H1 (cell line): ENCODE data around the gene ZC3H18. TPM values are rescaled to one million over a fixed set of nuclear protein-coding genes. Genes with fewer than 3 reads are reported as not detected.

Source experiments
- CTCF ChIA-PET: fragments of 300-600 bp; sonication (Branson Sonifier 250); formaldehyde crosslinking; loops from one replicate; lab custom pipeline; 2021; ENCODE audit not compliant: partially characterized antibody; lab: Charles Lee
- POLR2A ChIA-PET: fragments of 300-600 bp; sonication (Branson Sonifier 250); formaldehyde crosslinking; loops from one replicate; lab custom pipeline; 2021; ENCODE audit warnings: inconsistent platforms; ENCODE audit not compliant: partially characterized antibody; lab: Charles Lee
- DNase-seq, 2 experiments: peaks; one replicate each; pipeline versions ENCODE4 v3.0.0 to v3.0.0-alpha.2; 2010 to 2022; ENCODE audit warnings: low spot score in 2 of 2, low read depth in 1 of 2, mixed read lengths in 1 of 2
- FAIRE-seq: peaks from 2 replicates; lab custom pipeline; 2011; peaks lifted over from hg19 to GRCh38; lab: Jason Lieb, UNC
- H2AFZ ChIP-seq: 2 replicates; pipeline ENCODE4 v1.8.1; 2012; ENCODE audit warnings: low read length, inconsistent platforms
- H2AK5ac ChIP-seq: 2 replicates; pipeline ENCODE4 v1.6.1; 2013; ENCODE audit warnings: low read depth, low read length
- H2BK120ac ChIP-seq: replicated peaks from 2 replicates; pipeline ENCODE3; 2013; ENCODE audit warnings: low read depth, low read length, inconsistent platforms
- H2BK12ac ChIP-seq: 2 replicates; pipeline ENCODE4 v1.6.1; 2013; ENCODE audit warnings: low read depth, low read length
- H2BK15ac ChIP-seq: 2 replicates; pipeline ENCODE4 v1.6.1; 2013; ENCODE audit warnings: low read length
- H2BK20ac ChIP-seq: 2 replicates; pipeline ENCODE4 v1.6.1; 2013; ENCODE audit warnings: low read length
- H2BK5ac ChIP-seq: 2 replicates; pipeline ENCODE4 v1.6.1; 2013; ENCODE audit warnings: low read depth, low read length
- H3K14ac ChIP-seq: 2 replicates; pipeline ENCODE4 v1.6.1; 2013; ENCODE audit warnings: inconsistent platforms; ENCODE audit not compliant: insufficient read length
- H3K18ac ChIP-seq: 2 replicates; pipeline ENCODE4 v1.6.1; 2013; ENCODE audit warnings: low read length; ENCODE audit errors: extremely low read depth
- H3K23ac ChIP-seq: 2 replicates; pipeline ENCODE4 v1.6.1; 2013; ENCODE audit warnings: inconsistent platforms; ENCODE audit not compliant: insufficient read length
- H3K23me2 ChIP-seq: 2 replicates; pipeline ENCODE4 v1.6.1; 2013; ENCODE audit warnings: low read depth, low read length
- H3K27ac ChIP-seq: 2 replicates; pipeline ENCODE4 v1.6.1; 2011; ENCODE audit warnings: low read depth, low read length, inconsistent platforms
- H3K27me3 ChIP-seq, 4 experiments: replicated peaks in 1 of 4; 1 replicate in 1 of 4; 2 replicates in 3 of 4; pipeline versions ENCODE4 v1.6.1 to v1.8.1; 2011 to 2013; ENCODE audit warnings: low read length in 3 of 4, mild to moderate bottlenecking in 3 of 4, inconsistent platforms in 2 of 4, mixed read lengths in 2 of 4, moderate library complexity in 1 of 4; ENCODE audit not compliant: control insufficient read depth in 3 of 4, insufficient read depth in 3 of 4; ENCODE audit errors: extremely low read depth in 1 of 4
- H3K36me3 ChIP-seq, 4 experiments: 2 replicates each; pipeline versions ENCODE4 v1.6.1 to v1.8.1; 2011 to 2013; ENCODE audit warnings: mild to moderate bottlenecking in 4 of 4, low read length in 3 of 4, moderate library complexity in 2 of 4, control low read depth in 1 of 4, inconsistent platforms in 1 of 4; ENCODE audit not compliant: insufficient read depth in 4 of 4, control insufficient read depth in 2 of 4
- H3K4ac ChIP-seq: replicated peaks from 2 replicates; pipeline ENCODE3; 2013; ENCODE audit warnings: low read length, low read depth, mixed read lengths, inconsistent platforms; ENCODE audit not compliant: insufficient read length
- H3K4me1 ChIP-seq, 4 experiments: replicated peaks in 1 of 4; 1 replicate in 1 of 4; 2 replicates in 3 of 4; pipeline versions ENCODE4 v1.6.1 to v1.8.1; 2011 to 2013; ENCODE audit warnings: low read length in 3 of 4, inconsistent platforms in 2 of 4, mixed read lengths in 1 of 4; ENCODE audit not compliant: insufficient read depth in 4 of 4, control insufficient read depth in 3 of 4
- H3K4me2 ChIP-seq, 2 experiments: 2 replicates each; pipeline versions ENCODE4 v1.6.1 to v1.8.1; 2011 to 2013; ENCODE audit warnings: low read depth in 2 of 2, low read length in 2 of 2, control low read depth in 1 of 2, inconsistent platforms in 1 of 2, mild to moderate bottlenecking in 1 of 2; ENCODE audit not compliant: insufficient read depth in 1 of 2
- H3K4me3 ChIP-seq, 4 experiments: fragments of 200-600, 300-600 bp in 1 of 4; sonication (generic), shearing (Covaris generic), sonication (Bioruptor Twin) in 1 of 4; 2 replicates each; pipeline versions ENCODE4 v1.5.1 to v1.8.1; 2011 to 2016; ENCODE audit warnings: low read length in 4 of 4, low read depth in 3 of 4, control low read depth in 2 of 4, inconsistent platforms in 2 of 4, mild to moderate bottlenecking in 2 of 4, mixed read lengths in 1 of 4, moderate library complexity in 1 of 4; ENCODE audit not compliant: insufficient read depth in 2 of 4; ENCODE audit errors: extremely low read depth in 1 of 4
- H3K56ac ChIP-seq: replicated peaks from 2 replicates; pipeline ENCODE3; 2013; ENCODE audit warnings: low read depth, mild to moderate bottlenecking, mixed read lengths, low read length, inconsistent platforms; ENCODE audit not compliant: insufficient read length
- H3K79me1 ChIP-seq: 2 replicates; pipeline ENCODE4 v1.6.1; 2013; ENCODE audit warnings: low read depth, low read length, control low read depth
- H3K79me2 ChIP-seq, 2 experiments: 2 replicates each; pipeline versions ENCODE4 v1.6.1 to v1.8.1; 2012 to 2013; ENCODE audit warnings: low read length in 2 of 2, mild to moderate bottlenecking in 2 of 2, inconsistent platforms in 1 of 2; ENCODE audit not compliant: insufficient read depth in 2 of 2, control insufficient read depth in 1 of 2
- H3K9ac ChIP-seq, 4 experiments: replicated peaks in 1 of 4; 1 replicate in 1 of 4; 2 replicates in 3 of 4; pipeline versions ENCODE4 v1.6.1 to v1.8.1; 2011 to 2013; ENCODE audit warnings: low read depth in 3 of 4, low read length in 3 of 4, control low read depth in 2 of 4, mild to moderate bottlenecking in 2 of 4, moderate library complexity in 2 of 4, inconsistent platforms in 1 of 4; ENCODE audit errors: extremely low read depth in 1 of 4
- H3K9me3 ChIP-seq, 2 experiments: 2 replicates each; pipeline versions ENCODE4 v1.6.1 to v1.8.1; 2012 to 2013; ENCODE audit warnings: mild to moderate bottlenecking in 2 of 2, moderate library complexity in 2 of 2, control low read depth in 1 of 2, inconsistent platforms in 1 of 2, low read depth in 1 of 2, low read length in 1 of 2, mixed read lengths in 1 of 2; ENCODE audit not compliant: insufficient read depth in 2 of 2
- H4K20me1 ChIP-seq, 2 experiments: replicated peaks in 1 of 2; 2 replicates each; pipeline versions ENCODE3 to v1.8.1; 2011 to 2013; ENCODE audit warnings: inconsistent platforms in 2 of 2, low read length in 2 of 2, mild to moderate bottlenecking in 1 of 2; ENCODE audit not compliant: insufficient read depth in 2 of 2, control insufficient read depth in 1 of 2
- H4K5ac ChIP-seq: 2 replicates; pipeline ENCODE4 v1.6.1; 2013; ENCODE audit warnings: low read length, low read depth, mixed read lengths, inconsistent platforms; ENCODE audit not compliant: insufficient read length
- H4K8ac ChIP-seq: 2 replicates; pipeline ENCODE4 v1.8.0; 2013; ENCODE audit warnings: mild to moderate bottlenecking, moderate library complexity, low read length, inconsistent platforms; ENCODE audit not compliant: insufficient read depth; ENCODE audit errors: extremely low read depth
- H4K91ac ChIP-seq: replicated peaks from 2 replicates; pipeline ENCODE3; 2013; ENCODE audit warnings: low read length, mixed read lengths, inconsistent platforms; ENCODE audit not compliant: insufficient read length
- CEBPB ChIP-seq: IDR thresholded peaks from 2 replicates; pipeline ENCODE4 v1.6.1; 2012; ENCODE audit warnings: low read depth, low read length
- CHD2 ChIP-seq: IDR thresholded peaks from 2 replicates; pipeline ENCODE4 v1.6.1; 2012; ENCODE audit warnings: low read length, improper control_type of control experiment
- EZH2 ChIP-seq: fragments of 200-600 bp; sonication (generic); IDR thresholded peaks from 2 replicates; pipeline ENCODE4 v1.7.1; 2012; ENCODE audit warnings: low read depth, mild to moderate bottlenecking, moderate library complexity, low read length, inconsistent platforms; ENCODE audit not compliant: severe bottlenecking
- RNF2 ChIP-seq: fragments of 200-900, 300-1000 bp; sonication (generic); IDR thresholded peaks from 2 replicates; pipeline ENCODE4 v1.7.1; 2016; ENCODE audit warnings: borderline replicate concordance, low read depth, mild to moderate bottlenecking, antibody characterized with exemption, low read length; ENCODE audit not compliant: poor library complexity, severe bottlenecking; ENCODE audit errors: missing control alignments
- TBP ChIP-seq: IDR thresholded peaks from 2 replicates; pipeline ENCODE4 v1.6.1; 2011; ENCODE audit warnings: low read depth, low read length, improper control_type of control experiment
- WGBS, 2 experiments: shearing (Covaris generic) in 1 of 2; methylation state at CpG; one replicate each; pipeline versions ENCODE4 v1.1.6 to v1.1.7; 2013 to 2015; ENCODE audit warnings: low lambda C conversion rate in 2 of 2, mixed read lengths in 2 of 2, inconsistent platforms in 1 of 2, low coverage in 1 of 2, missing lambda C conversion rate in 1 of 2; ENCODE audit not compliant: insufficient replicate concordance in 2 of 2, insufficient coverage in 1 of 2, insufficient read length in 1 of 2; ENCODE audit errors: extremely low coverage in 1 of 2, missing lambda C conversion rate in 1 of 2; 5-methylcytosine and 5-hydroxymethylcytosine counted together
- polyA plus RNA-seq, 7 experiments: library from polyadenylated mRNA; depleted of rRNA in 3 of 7; stranded (reverse) in 5 of 7; unstranded in 2 of 7; fragments of >200 nt in 5 of 7; fragments of 200-250 nt in 2 of 7; gene quantifications; 1 replicate in 5 of 7; 2 replicates in 1 of 7; 4 replicates in 1 of 7; pipeline versions ENCODE4 v1.2.1 to v1.2.3, GENCODE V29; 2011 to 2013; ENCODE audit warnings: missing spikeins in 2 of 7, mixed read lengths in 2 of 7
- total RNA-seq: library from RNA; stranded (reverse); fragmentation: NEBNext Ultra II Directional; extraction: Animal tissue kit (Norgen Biotek cat#: 25700); gene quantifications from 2 replicates; pipeline ENCODE4 v1.2.1, GENCODE V29; 2021
- TF ChIP-seq, protein P1 (sequence below): IDR thresholded peaks from 2 replicates; pipeline ENCODE4 v1.6.1; 2011; ENCODE audit warnings: low read length, improper control_type of control experiment

The ZC3H18 gene
- total and polyA plus RNA-seq, 2 of the 8 experiments (the other 6 are each of a cell fraction or from before 2014, with no cell fraction given), result 12.1 to 73.2 TPM

DNA sequence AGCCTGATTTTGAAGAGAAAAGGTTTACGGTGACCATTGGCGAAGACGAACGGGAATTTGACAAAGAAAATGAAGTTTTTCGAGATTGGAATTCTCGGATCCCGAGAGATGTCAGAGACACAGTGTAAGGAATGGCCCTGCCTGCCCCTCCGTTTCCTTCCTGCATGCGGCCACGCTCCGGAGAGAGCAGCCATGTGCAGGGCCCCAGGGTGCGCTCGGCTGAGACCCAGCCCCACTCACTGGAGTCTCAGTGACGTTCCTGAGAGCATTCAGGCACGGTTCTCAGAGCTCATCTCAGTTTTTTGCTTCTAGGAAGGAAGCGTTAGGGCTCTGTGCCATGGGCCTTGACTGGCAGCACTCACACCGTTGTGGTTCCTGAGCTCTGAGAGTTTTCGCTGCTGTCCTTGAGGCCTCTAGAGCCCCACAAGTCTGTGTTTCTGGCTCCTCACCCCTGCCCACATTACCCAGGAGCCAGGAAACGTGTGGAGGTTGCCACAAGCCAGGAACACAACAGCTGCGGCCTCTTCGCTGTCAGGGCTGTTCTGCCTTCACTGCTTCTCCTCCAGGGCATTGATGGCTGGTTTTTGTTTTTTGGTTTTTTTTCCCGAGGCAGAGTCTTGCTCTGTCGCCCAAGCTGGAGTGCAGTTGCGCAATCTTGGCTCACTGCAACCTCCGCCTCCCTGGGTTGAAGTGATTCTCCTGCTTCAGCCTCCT, 29.8 kb downstream of the ZC3H18 start:
- Histone ChIP-seq H3K4me3 (no peak overlapping the region), H3K23ac (no peak overlapping the region), H3K79me2 (peaks cover 0 to 5% of the 10 kb centered on the region in 2 experiments; a peak in 1 of 4 replicates), H3K79me1 (peaks cover 3% of the 10 kb centered on the region; the same call in 1 of the 2 replicates), H4K5ac (no peak overlapping the region), H2BK12ac (no peak overlapping the region), H3K18ac (no peak overlapping the region), H3K14ac (no peak overlapping the region), H2BK20ac (no peak overlapping the region), H3K9ac (no peak overlapping the region), H2AFZ (no peak overlapping the region), H3K9me3 (no peaks in the 10 kb centered on the region), H3K56ac (no peak overlapping the region), H4K8ac (no peak overlapping the region), H3K4me2 (no peak overlapping the region), H3K4me1 (peaks cover 0 to 3% (median 0%) of the 10 kb centered on the region in 4 experiments; a peak in 3 of 7 replicates), H2BK120ac (no peak overlapping the region), H3K23me2 (no peaks in the 10 kb centered on the region), H4K20me1 (peaks cover 6 to 15% of the 10 kb centered on the region in 2 experiments), H3K36me3 (peaks cover 15 to 37% (median 32%) of the 10 kb centered on the region in 4 experiments), H4K91ac (no peak overlapping the region), H3K4ac (no peak overlapping the region), H2AK5ac (no peak overlapping the region), H3K27ac (no peak overlapping the region), H2BK5ac (no peak overlapping the region; the same call in 1 of the 2 replicates), H3K27me3 (no peaks in the 10 kb centered on the region), H2BK15ac (no peak overlapping the region)
- DNase-seq (no peak), FAIRE-seq (no peak)
- no peak for TF ChIP-seq RNF2
- TF ChIP-seq TBP, result no peak
- no peak for TF ChIP-seq EZH2
- no peak for TF ChIP-seq CHD2
- TF ChIP-seq CEBPB, result peak; percentile 93
- TF ChIP-seq, protein P1, sequence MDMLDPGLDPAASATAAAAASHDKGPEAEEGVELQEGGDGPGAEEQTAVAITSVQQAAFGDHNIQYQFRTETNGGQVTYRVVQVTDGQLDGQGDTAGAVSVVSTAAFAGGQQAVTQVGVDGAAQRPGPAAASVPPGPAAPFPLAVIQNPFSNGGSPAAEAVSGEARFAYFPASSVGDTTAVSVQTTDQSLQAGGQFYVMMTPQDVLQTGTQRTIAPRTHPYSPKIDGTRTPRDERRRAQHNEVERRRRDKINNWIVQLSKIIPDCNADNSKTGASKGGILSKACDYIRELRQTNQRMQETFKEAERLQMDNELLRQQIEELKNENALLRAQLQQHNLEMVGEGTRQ, result no peak
- ChIA-PET POLR2A (interaction anchor here (0.8 to 1.5 kb wide), 4 partner anchors 9 to 42 kb away, joined by 3 to 5 read pairs (median 4); partner anchors contain the start of gene IL17C), CTCF (interaction anchor here (0.9 to 3.3 kb wide), 4 partner anchors 10 to 32 kb away, joined by 3 to 17 read pairs (median 4); no protein-coding TSS in a partner anchor)
- 92% methylated on average over 25 of the region's 25 CpGs; no CpG with 5 or more reads in 1 of the 2 experiments for WGBS, 2 experiments
